HepG2 (cell line): ENCODE measurements around the gene ITLN2. TPM values are rescaled to one million over a fixed set of nuclear protein-coding genes. Genes with fewer than 3 reads are reported as not detected.

Experiments
- ATAC-seq: fragments of 200-7000 bp; cut with Tn5 transposase; 3 replicates; pipeline ENCODE4 v1.9.1; 2020; ENCODE audit warnings: mild to moderate bottlenecking, moderate library complexity
- BruUV-seq: library from RNA; stranded (reverse); fragments of 400-500 nt; replicated peaks from 2 replicates; lab custom pipeline; 2021; lab: Mats Ljungman, UMichigan
- CTCF ChIA-PET: fragments of 300-600 bp; formaldehyde crosslinking; extraction: SDS; loops from one replicate; lab custom pipeline; 2021; ENCODE audit warnings: low total read pairs, inconsistent platforms, low intra/inter-chr PET ratio; lab: Yijun Ruan, JAX
- POLR2A ChIA-PET: fragments of 350-600 bp; sonication (Branson Sonifier 250); formaldehyde crosslinking; loops from one replicate; lab custom pipeline; 2020; ENCODE audit warnings: antibody characterized with exemption, inconsistent platforms; lab: Yijun Ruan, JAX
- DNase-seq: peaks from one replicate; pipeline ENCODE4 v3.0.0-alpha.2; 2015; ENCODE audit warnings: low spot score
- FAIRE-seq: peaks from 3 replicates; lab custom pipeline; 2011; peaks lifted over from hg19 to GRCh38; lab: Jason Lieb, UNC
- H2AFZ ChIP-seq: one replicate; pipeline ENCODE4 v1.6.1; 2011; ENCODE audit warnings: low read length, inconsistent platforms
- H3K27ac ChIP-seq: fragments of 300-600 bp; 3 replicates; pipeline ENCODE4 v1.8.0; 2011; ENCODE audit warnings: mixed run types, mild to moderate bottlenecking, mixed read lengths, low read length, inconsistent platforms; ENCODE audit not compliant: insufficient read depth; ENCODE audit errors: extremely low read length
- H3K27me3 ChIP-seq, 2 experiments: fragments of 200-600 bp in 1 of 2; 2 replicates in 1 of 2; 3 replicates in 1 of 2; pipeline versions ENCODE4 v1.6.0 to v1.8.0; 2011; ENCODE audit warnings: low read length in 2 of 2, mild to moderate bottlenecking in 2 of 2, moderate library complexity in 2 of 2, inconsistent platforms in 1 of 2; ENCODE audit not compliant: insufficient read depth in 2 of 2, control insufficient read depth in 1 of 2
- H3K36me3 ChIP-seq, 2 experiments: fragments of 200-600 bp in 1 of 2; replicated peaks in 1 of 2; 2 replicates in 1 of 2; 3 replicates in 1 of 2; pipeline versions ENCODE4 v1.5.1 to v1.8.0; 2011; ENCODE audit warnings: low read length in 2 of 2, inconsistent platforms in 1 of 2; ENCODE audit not compliant: insufficient read depth in 2 of 2, control insufficient read depth in 1 of 2
- H3K4me1 ChIP-seq: 2 replicates; pipeline ENCODE4 v1.5.1; 2012; ENCODE audit warnings: low read length, inconsistent platforms; ENCODE audit not compliant: insufficient read depth
- H3K4me2 ChIP-seq: 2 replicates; pipeline ENCODE4 v1.6.0; 2011; ENCODE audit warnings: low read depth, low read length, inconsistent platforms
- H3K4me3 ChIP-seq, 3 experiments: fragments of 200-600 bp in 1 of 3; sonication (generic), shearing (Covaris generic) in 1 of 3; replicated peaks in 1 of 3; 2 replicates each; pipeline ENCODE4 v1.5.1; 2011 to 2016; ENCODE audit warnings: low read length in 3 of 3, inconsistent platforms in 2 of 3, low read depth in 2 of 3, mild to moderate bottlenecking in 2 of 3, control low read depth in 1 of 3, mixed read lengths in 1 of 3; ENCODE audit not compliant: insufficient read depth in 1 of 3
- H3K79me2 ChIP-seq: one replicate; pipeline ENCODE4 v1.6.1; 2011; ENCODE audit warnings: low read length, inconsistent platforms; ENCODE audit not compliant: insufficient read depth
- H3K9ac ChIP-seq: 2 replicates; pipeline ENCODE4 v1.6.0; 2011; ENCODE audit warnings: mild to moderate bottlenecking, low read depth, low read length, inconsistent platforms; ENCODE audit not compliant: insufficient read depth
- H3K9me3 ChIP-seq: 2 replicates; pipeline ENCODE4 v1.5.1; 2012; ENCODE audit warnings: mild to moderate bottlenecking, low read length
- H4K20me1 ChIP-seq: 2 replicates; pipeline ENCODE4 v1.6.0; 2011; ENCODE audit warnings: inconsistent platforms, mild to moderate bottlenecking, low read length, moderate library complexity; ENCODE audit not compliant: insufficient read depth
- HNRNPL ChIP-seq: fragments of 200-400 bp; formaldehyde crosslinking; IDR thresholded peaks from 2 replicates; pipeline ENCODE4 v1.6.1; 2017; ENCODE audit warnings: mild to moderate bottlenecking, low read depth, low read length
- NFKB2 ChIP-seq: sonication (generic); formaldehyde crosslinking; IDR thresholded peaks from 2 replicates; pipeline ENCODE4 v1.4.0; 2020; ENCODE audit warnings: missing genetic modification reagents, borderline replicate concordance
- TMF1 ChIP-seq: sonication (generic); formaldehyde crosslinking; IDR thresholded peaks from 2 replicates; pipeline ENCODE4 v1.8.1; 2022; ENCODE audit warnings: low read depth, missing genetic modification reagents
- ZNF367 ChIP-seq: sonication (generic); formaldehyde crosslinking; IDR thresholded peaks from 2 replicates; pipeline ENCODE4 v1.4.0; 2020; ENCODE audit warnings: missing genetic modification reagents, borderline replicate concordance
- ZNF652 ChIP-seq: IDR thresholded peaks from 2 replicates; pipeline ENCODE4 v1.6.1; 2016; ENCODE audit warnings: low read depth, borderline replicate concordance
- ZNF83 ChIP-seq: sonication (generic); formaldehyde crosslinking; IDR thresholded peaks from 2 replicates; pipeline ENCODE4 v1.4.0; 2020; ENCODE audit warnings: missing genetic modification reagents, mild to moderate bottlenecking, borderline replicate concordance
- WGBS: methylation state at CpG from one replicate; pipeline ENCODE4 v1.1.6; 2017; ENCODE audit warnings: low lambda C conversion rate; 5-methylcytosine and 5-hydroxymethylcytosine counted together
- in situ Hi-C: cut with HindIII; loops from 2 replicates; pipeline ENCODE4 v1.10.0; 2017; ENCODE audit warnings: low pct_unique_long_range_greater_than_20kb; ENCODE audit not compliant: extremely low pct_ligation_motif_present
- intact Hi-C: fragments of 100-400 bp; cut with micrococcal nuclease; formaldehyde crosslinking; loops from one replicate; pipeline ENCODE4 v1.10.0; 2022; ENCODE audit not compliant: unreplicated experiment
- polyA plus RNA-seq, 8 experiments: library from polyadenylated mRNA; depleted of rRNA in 3 of 8; stranded (reverse) in 7 of 8; unstranded in 1 of 8; fragments of >200 nt; fragmentation: Illumina TruSeq in 4 of 8; extraction: Trizol in 4 of 8; gene quantifications; 2 replicates each; pipeline versions ENCODE4 v1.2.1 to v1.2.3, GENCODE V29; 2011 to 2016; ENCODE audit warnings: low read depth in 4 of 8, missing spikeins in 1 of 8, mixed read lengths in 1 of 8; ENCODE audit not compliant: insufficient read depth in 1 of 8
- total RNA-seq, 5 experiments: library from RNA; depleted of rRNA; stranded (reverse); fragments of >200 nt; fragmentation: Illumina TruSeq; extraction: Trizol; gene quantifications; 2 replicates each; pipeline ENCODE4 v1.2.3, GENCODE V29; 2016; ENCODE audit warnings: low read depth in 1 of 5
- TF ChIP-seq, protein P1 (sequence below): sonication (generic); formaldehyde crosslinking; IDR thresholded peaks from 2 replicates; pipeline ENCODE4 v1.5.1; 2020; ENCODE audit warnings: mild to moderate bottlenecking, missing genetic modification reagents, borderline replicate concordance

The ITLN2 gene
- total and polyA plus RNA-seq, 2 of the 13 experiments (the other 11 are each of a cell fraction or from before 2014, with no cell fraction given) = not detected

GRCh38 chr1:160911925-160912324, 42.7 kb downstream of the ITLN2 start (continued):
- TF ChIP-seq ZNF83 (CRISPR knock-in tag) = no peak
- no peak for TF ChIP-seq TMF1 (CRISPR knock-in tag)
- no peak for TF ChIP-seq ZNF367 (CRISPR knock-in tag)
- TF ChIP-seq NFKB2 (CRISPR knock-in tag) = no peak

- ChIA-PET CTCF (no interaction called here), POLR2A (no interaction called here)
- Histone ChIP-seq H3K9me3 (no peaks in the 10 kb centered on the region), H3K9ac (no peak overlapping the region), H4K20me1 (no peaks in the 10 kb centered on the region), H3K27ac (no peak overlapping the region), H3K79me2 (no peaks in the 10 kb centered on the region), H3K36me3 (no peaks in the 10 kb centered on the region), H3K27me3 (no peaks in the 10 kb centered on the region; a peak in 1 of 5 replicates), H3K4me3 (no peak overlapping the region), H2AFZ (no peak overlapping the region), H3K4me2 (no peak overlapping the region), H3K4me1 (no peaks in the 10 kb centered on the region)
- 47% methylated on average over 7 of the region's 7 CpGs for WGBS
- ATAC-seq = no peak
- FAIRE-seq = no peak
- intact Hi-C loops (no loop called here), in situ Hi-C loops (no loop called here)
- BruUV-seq = no TSS peak
- DNase-seq = no peak
- no peak for TF ChIP-seq HNRNPL
- TF ChIP-seq ZNF652 = no peak
- TF ChIP-seq, protein P1, sequence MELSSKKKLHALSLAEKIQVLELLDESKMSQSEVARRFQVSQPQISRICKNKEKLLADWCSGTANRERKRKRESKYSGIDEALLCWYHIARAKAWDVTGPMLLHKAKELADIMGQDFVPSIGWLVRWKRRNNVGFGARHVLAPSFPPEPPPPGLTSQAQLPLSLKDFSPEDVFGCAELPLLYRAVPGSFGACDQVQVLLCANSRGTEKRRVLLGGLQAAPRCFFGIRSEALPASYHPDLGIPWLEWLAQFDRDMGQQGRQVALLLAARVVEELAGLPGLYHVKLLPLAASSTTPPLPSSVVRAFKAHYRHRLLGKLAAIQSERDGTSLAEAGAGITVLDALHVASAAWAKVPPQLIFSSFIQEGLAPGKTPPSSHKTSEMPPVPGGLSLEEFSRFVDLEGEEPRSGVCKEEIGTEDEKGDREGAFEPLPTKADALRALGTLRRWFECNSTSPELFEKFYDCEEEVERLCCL = no peak
These were observed 43.2 kb downstream of the ITLN2 start for GRCh38 chr1:160911441-160911840.
